Liver (tissue), 9 donors: ENCODE measurements around the gene TMEM40. TPM values are rescaled to one million over a fixed set of nuclear protein-coding genes. Genes with fewer than 3 reads are reported as not detected.

Experiments used
- DNase-seq: peaks from one replicate; pipeline ENCODE4 v3.0.0-alpha.2; 2017; ENCODE audit warnings: low spot score
- H3K27ac ChIP-seq, 2 donors: one replicate each; pipeline ENCODE4 v1.7.0; 2013; ENCODE audit warnings: inconsistent platforms in 2 of 2, low read length in 2 of 2, control low read depth in 1 of 2, low read depth in 1 of 2, mild to moderate bottlenecking in 1 of 2
- H3K27me3 ChIP-seq, 4 donors: one replicate each; pipeline versions ENCODE4 v1.6.1 to v1.7.0; 2013; ENCODE audit warnings: low read length in 3 of 4, inconsistent platforms in 1 of 4, mild to moderate bottlenecking in 1 of 4, moderate library complexity in 1 of 4; ENCODE audit not compliant: control insufficient read depth in 4 of 4, insufficient read depth in 4 of 4
- H3K36me3 ChIP-seq, 4 donors: one replicate each; pipeline versions ENCODE4 v1.6.1 to v1.7.0; 2013; ENCODE audit warnings: low read length in 3 of 4, mild to moderate bottlenecking in 3 of 4, low read depth in 1 of 4, moderate library complexity in 1 of 4; ENCODE audit not compliant: control insufficient read depth in 4 of 4, insufficient read depth in 3 of 4
- H3K4me1 ChIP-seq, 4 donors: one replicate each; pipeline versions ENCODE4 v1.6.1 to v1.7.0; 2013; ENCODE audit warnings: low read length in 3 of 4, mild to moderate bottlenecking in 3 of 4, moderate library complexity in 1 of 4; ENCODE audit not compliant: control insufficient read depth in 4 of 4, insufficient read depth in 4 of 4
- H3K4me3 ChIP-seq, 3 donors: one replicate each; pipeline versions ENCODE4 v1.6.1 to v1.7.0; 2013; ENCODE audit warnings: low read length in 3 of 3, control low read depth in 1 of 3, low read depth in 1 of 3, mild to moderate bottlenecking in 1 of 3
- H3K9ac ChIP-seq, 2 donors: one replicate each; pipeline ENCODE4 v1.7.0; 2013; ENCODE audit warnings: low read length in 2 of 2, mild to moderate bottlenecking in 2 of 2, moderate library complexity in 2 of 2, control low read depth in 1 of 2, low read depth in 1 of 2
- H3K9me3 ChIP-seq, 4 donors: one replicate each; pipeline versions ENCODE4 v1.6.1 to v1.7.0; 2013; ENCODE audit warnings: low read length in 3 of 4; ENCODE audit not compliant: control insufficient read depth in 4 of 4
- ATF3 ChIP-seq: IDR thresholded peaks from 2 replicates; pipeline ENCODE4 v1.6.1; 2016; ENCODE audit warnings: antibody characterized with exemption
- EGR1 ChIP-seq, 2 donors: IDR thresholded peaks; 2 replicates each; pipeline ENCODE4 v1.6.1; 2016 to 2018; ENCODE audit warnings: antibody characterized with exemption in 2 of 2, low read depth in 2 of 2
- FOXA1 ChIP-seq: IDR thresholded peaks from 2 replicates; pipeline ENCODE4 v1.6.1; 2016; ENCODE audit warnings: antibody characterized with exemption
- FOXA2 ChIP-seq: IDR thresholded peaks from 2 replicates; pipeline ENCODE4 v1.6.1; 2016; ENCODE audit warnings: antibody characterized with exemption
- GABPA ChIP-seq, 2 donors: IDR thresholded peaks in 1 of 2; conservative IDR thresholded peaks in 1 of 2; 2 replicates each; pipeline ENCODE4 v1.6.1; 2016; ENCODE audit warnings: antibody characterized with exemption in 2 of 2, mild to moderate bottlenecking in 1 of 2, moderate library complexity in 1 of 2
- HNF4A ChIP-seq, 2 donors: conservative IDR thresholded peaks; 2 replicates each; pipeline ENCODE4 v1.6.1; 2016; ENCODE audit warnings: antibody characterized with exemption in 2 of 2, mild to moderate bottlenecking in 2 of 2
- JUND ChIP-seq, 2 donors: IDR thresholded peaks; 2 replicates each; pipeline ENCODE4 v1.6.1; 2016; ENCODE audit warnings: antibody characterized with exemption in 2 of 2
- MAX ChIP-seq: IDR thresholded peaks from 2 replicates; pipeline ENCODE4 v1.6.1; 2016; ENCODE audit warnings: antibody characterized with exemption
- NR2F2 ChIP-seq: IDR thresholded peaks from 2 replicates; pipeline ENCODE4 v1.6.1; 2016; ENCODE audit warnings: antibody characterized with exemption
- REST ChIP-seq: IDR thresholded peaks from 2 replicates; pipeline ENCODE4 v1.6.1; 2016; ENCODE audit warnings: antibody characterized with exemption, mild to moderate bottlenecking
- RXRA ChIP-seq, 2 donors: IDR thresholded peaks; 2 replicates each; pipeline ENCODE4 v1.6.1; 2017 to 2018; ENCODE audit warnings: antibody characterized with exemption in 2 of 2, mild to moderate bottlenecking in 1 of 2
- SP1 ChIP-seq: IDR thresholded peaks from 2 replicates; pipeline ENCODE4 v1.6.1; 2018; ENCODE audit warnings: antibody characterized with exemption, mild to moderate bottlenecking
- TAF1 ChIP-seq: conservative IDR thresholded peaks from 2 replicates; pipeline ENCODE4 v1.6.1; 2016; ENCODE audit warnings: antibody characterized with exemption, mild to moderate bottlenecking
- YY1 ChIP-seq: IDR thresholded peaks from 2 replicates; pipeline ENCODE4 v1.6.1; 2016; ENCODE audit warnings: antibody characterized with exemption, mild to moderate bottlenecking
- ZBTB33 ChIP-seq: IDR thresholded peaks from 2 replicates; pipeline ENCODE4 v1.6.1; 2016; ENCODE audit warnings: antibody characterized with exemption
- WGBS: extraction: QIAGEN DNeasy Blood & Tissue Kit; methylation state at CpG from one replicate; pipeline ENCODE4 v1.1.7; 2013; 5-methylcytosine and 5-hydroxymethylcytosine counted together
- polyA plus RNA-seq, 2 donors: library from polyadenylated mRNA; stranded (reverse) in 1 of 2; unstranded in 1 of 2; fragments of 200-250 nt in 1 of 2; fragments of >200 nt in 1 of 2; fragmentation: Nextera tagmentation in 1 of 2; extraction: Ambion mirVana in 1 of 2; gene quantifications; one replicate each; pipeline versions ENCODE4 v1.2.1 to v1.2.3, GENCODE V29; 2013 to 2015
- total RNA-seq, 2 donors: library from RNA; depleted of rRNA; stranded (reverse); fragments of >200 nt; gene quantifications; one replicate each; pipeline ENCODE4 v1.2.3, GENCODE V29; 2014
- donor health status: healthy.
- donor health status: healthy.
- donor health status: healthy.
- donor health status: healthy.
- donor health status: healthy.

Gene TMEM40
- total and polyA plus RNA-seq, 4 donors, result 0.57 to 0.79 TPM; not detected in 2

- no peak for TF ChIP-seq REST
- no peak for TF ChIP-seq FOXA2
- no peak for TF ChIP-seq NR2F2
These were observed 6.2 kb downstream of the TMEM40 start (continued) for GRCh38 chr3:12752809-12753208.

- TF ChIP-seq HNF4A (conservative IDR thresholded peaks at IDR 0.05), result no peak
- TF ChIP-seq FOXA1, result no peak
- TF ChIP-seq SP1, result no peak
- no peak for TF ChIP-seq RXRA (IDR thresholded peaks at IDR 0.05)
- no peak for TF ChIP-seq MAX
- TF ChIP-seq GABPA (IDR thresholded peaks at IDR 0.05 in 1 of 2, conservative IDR thresholded peaks at IDR 0.05 in 1 of 2), result no peak
- no peak for TF ChIP-seq NR2F2
- TF ChIP-seq TAF1, result no peak
- TF ChIP-seq ATF3, result no peak
- TF ChIP-seq YY1, result no peak
- no peak for TF ChIP-seq EGR1 (IDR thresholded peaks at IDR 0.05; ENCODE audit: low read depth in 2 of 2)
- TF ChIP-seq JUND (IDR thresholded peaks at IDR 0.05), result no peak
- H3K36me3 ChIP-seq, result no peaks in the 10 kb centered on the region
- no peak overlapping the region for H3K9ac ChIP-seq
- H3K27me3 ChIP-seq, result no peaks in the 10 kb centered on the region
- H3K4me1 ChIP-seq, result no peaks in the 10 kb centered on the region
- WGBS, result 48% methylated on average over 3 of the region's 3 CpGs
- no peak for DNase-seq
- no peak overlapping the region for H3K27ac ChIP-seq
- H3K4me3 ChIP-seq, result no peak overlapping the region
- no peaks in the 10 kb centered on the region for H3K9me3 ChIP-seq
These were observed 7.0 kb downstream of the TMEM40 start for GRCh38 chr3:12752102-12752501.

- no peaks in the 10 kb centered on the region for H3K4me1 ChIP-seq
- no peak overlapping the region for H3K27ac ChIP-seq
- no peak overlapping the region for H3K9ac ChIP-seq
- no peaks in the 10 kb centered on the region for H3K27me3 ChIP-seq
- H3K9me3 ChIP-seq, result no peaks in the 10 kb centered on the region
- no peaks in the 10 kb centered on the region for H3K36me3 ChIP-seq
- WGBS, result 94% methylated on average over 5 of the region's 5 CpGs
- TF ChIP-seq ZBTB33 (no peak), EGR1 (IDR thresholded peaks at IDR 0.05; ENCODE audit: low read depth in 2 of 2) (no peak), JUND (IDR thresholded peaks at IDR 0.05) (no peak)
- DNase-seq, result no peak
- H3K4me3 ChIP-seq, result no peak overlapping the region
These were observed 7.5 kb downstream of the TMEM40 start for GRCh38 chr3:12751571-12751970.
